Panc1 (cell line): Measurements from ENCODE around the gene TKT. TPM values are rescaled to one million over a fixed set of nuclear protein-coding genes. Genes with fewer than 3 reads are reported as not detected.

Experiments
- ATAC-seq: fragments of 200-7000 bp; cut with Tn5 transposase; 2 replicates; pipeline ENCODE4 v1.9.1; 2020; ENCODE audit warnings: mild to moderate bottlenecking, moderate library complexity
- BruUV-seq: library from RNA; stranded (reverse); fragments of 400-500 nt; replicated peaks from 2 replicates; lab custom pipeline; 2021; lab: Mats Ljungman, UMichigan
- CTCF ChIA-PET: fragments of 300-600 bp; sonication (Branson Sonifier 250); formaldehyde crosslinking; loops from one replicate; lab custom pipeline; 2022; ENCODE audit warnings: antibody characterized with exemption; lab: Charles Lee
- POLR2A ChIA-PET: fragments of 300-600 bp; sonication (Branson Sonifier 250); formaldehyde crosslinking; loops from one replicate; lab custom pipeline; 2022; ENCODE audit warnings: antibody characterized with exemption; lab: Charles Lee
- DNase-seq: peaks from one replicate; pipeline ENCODE4 v3.0.0-alpha.2; 2010; ENCODE audit warnings: low read depth, low spot score
- H3K27ac ChIP-seq: 2 replicates; pipeline ENCODE4 v1.5.1; 2011; ENCODE audit warnings: mild to moderate bottlenecking, low read length, inconsistent platforms
- H3K27me3 ChIP-seq: fragments of 200-500 bp; sonication (Bioruptor generic); 2 replicates; pipeline ENCODE4 v1.6.0; 2014; ENCODE audit warnings: low read length, inconsistent platforms; ENCODE audit not compliant: control insufficient read depth, insufficient read depth
- H3K36me3 ChIP-seq: fragments of 200-500 bp; sonication (Bioruptor generic); 2 replicates; pipeline ENCODE4 v1.5.1; 2014; ENCODE audit warnings: inconsistent platforms, mild to moderate bottlenecking, low read length, moderate library complexity; ENCODE audit not compliant: control insufficient read depth, insufficient read depth
- H3K4me1 ChIP-seq: 2 replicates; pipeline ENCODE4 v1.5.1; 2011; ENCODE audit warnings: inconsistent platforms, mild to moderate bottlenecking, low read length, moderate library complexity; ENCODE audit not compliant: control insufficient read depth, insufficient read depth
- H3K4me3 ChIP-seq, 2 experiments: 2 replicates each; pipeline ENCODE4 v1.5.1; 2011 to 2012; ENCODE audit warnings: low read depth in 2 of 2, low read length in 2 of 2, mild to moderate bottlenecking in 2 of 2, inconsistent platforms in 1 of 2, moderate library complexity in 1 of 2
- H3K9me3 ChIP-seq: fragments of 200-500 bp; sonication (Bioruptor generic); 2 replicates; pipeline ENCODE4 v1.5.1; 2014; ENCODE audit warnings: low read depth, mild to moderate bottlenecking, inconsistent platforms, low read length, moderate library complexity; ENCODE audit not compliant: control insufficient read depth, insufficient read depth
- CTCF ChIP-seq: fragments of 450-650 bp; IDR thresholded peaks from 2 replicates; pipeline ENCODE4 v1.5.1; 2017; ENCODE audit warnings: mild to moderate bottlenecking
- POLR2AphosphoS5 ChIP-seq: IDR thresholded peaks from 2 replicates; pipeline ENCODE4 v1.6.1; 2012; ENCODE audit warnings: mild to moderate bottlenecking, low read depth, low read length, moderate library complexity
- SIN3A ChIP-seq: IDR thresholded peaks from 2 replicates; pipeline ENCODE4 v1.6.1; 2012; ENCODE audit warnings: low read depth, mild to moderate bottlenecking, low read length, moderate library complexity, borderline replicate concordance; ENCODE audit not compliant: insufficient read depth
- TCF7L2 ChIP-seq: IDR thresholded peaks from 2 replicates; pipeline ENCODE4 v1.6.1; 2011; ENCODE audit warnings: mild to moderate bottlenecking, low read depth, low read length, inconsistent platforms
- in situ Hi-C: cut with HindIII; loops from 2 replicates; pipeline ENCODE4 v1.10.0; 2016; ENCODE audit warnings: low sequenced_read_pairs, low pct_unique_long_range_greater_than_20kb
- intact Hi-C: fragments of 100-400 bp; cut with micrococcal nuclease; formaldehyde crosslinking; loops from one replicate; pipeline ENCODE4 v1.10.0; 2022; ENCODE audit not compliant: unreplicated experiment
- total RNA-seq: library from RNA; stranded (reverse); gene quantifications from one replicate; pipeline ENCODE4 v1.2.1, GENCODE V29; 2021; ENCODE audit not compliant: unreplicated experiment
- TF ChIP-seq, protein P1 (sequence below), 2 experiments: IDR thresholded peaks; 2 replicates each; pipeline ENCODE4 v1.6.1; 2011 to 2012; ENCODE audit warnings: low read depth in 2 of 2, control low read depth in 1 of 2, low read length in 1 of 2, mild to moderate bottlenecking in 1 of 2, moderate library complexity in 1 of 2; ENCODE audit not compliant: insufficient read depth in 1 of 2

Gene TKT
- total RNA-seq, 1 experiment from 2014 or later = 338 TPM

GRCh38 chr3:53217175-53217574 is 38.6 kb downstream of the TKT start:
- H3K9me3 ChIP-seq = no peaks in the 10 kb centered on the region
- H3K4me3 ChIP-seq = no peak overlapping the region
- ATAC-seq = no peak
- in situ Hi-C loops (no loop called here), intact Hi-C loops (no loop called here)
- CTCF ChIA-PET = no interaction called here
- no peaks in the 10 kb centered on the region for H3K36me3 ChIP-seq
- BruUV-seq = no TSS peak
- no peaks in the 10 kb centered on the region for H3K27me3 ChIP-seq
- POLR2A ChIA-PET = no interaction called here
- TF ChIP-seq CTCF = no peak
- H3K27ac ChIP-seq = no peak overlapping the region
- H3K4me1 ChIP-seq = no peaks in the 10 kb centered on the region
- DNase-seq = no peak

DNA sequence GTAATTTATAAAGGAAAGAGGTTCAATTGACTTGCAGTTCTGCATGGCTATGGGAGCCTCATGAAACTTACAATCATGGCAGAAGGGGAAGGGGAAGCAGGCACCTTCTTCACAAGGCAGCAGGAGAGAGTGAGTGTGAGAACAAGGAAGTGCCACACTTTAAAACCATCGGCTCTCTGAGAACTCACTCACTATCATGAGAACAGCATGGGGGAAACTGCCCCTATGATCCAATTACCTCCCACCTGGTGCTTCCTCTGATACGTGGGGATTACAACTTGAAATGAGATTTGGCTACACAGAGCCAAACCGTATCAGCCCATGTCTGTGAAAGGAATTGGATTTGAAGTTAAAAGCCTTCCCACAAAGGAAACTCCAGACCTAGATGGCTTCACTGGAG is 39.1 kb downstream of the TKT start:
- Histone ChIP-seq H3K4me3 (no peak overlapping the region), H3K36me3 (no peaks in the 10 kb centered on the region), H3K27me3 (no peaks in the 10 kb centered on the region), H3K27ac (no peak overlapping the region), H3K4me1 (no peaks in the 10 kb centered on the region), H3K9me3 (no peaks in the 10 kb centered on the region)
- POLR2A ChIA-PET = no interaction called here
- intact Hi-C loops = no loop called here
- in situ Hi-C loops = no loop called here
- no peak for ATAC-seq
- no TSS peak for BruUV-seq
- DNase-seq = no peak
- CTCF ChIA-PET = no interaction called here
- TF ChIP-seq SIN3A (no peak), CTCF (no peak), POLR2AphosphoS5 (no peak), TCF7L2 (no peak)
- TF ChIP-seq, protein P1, sequence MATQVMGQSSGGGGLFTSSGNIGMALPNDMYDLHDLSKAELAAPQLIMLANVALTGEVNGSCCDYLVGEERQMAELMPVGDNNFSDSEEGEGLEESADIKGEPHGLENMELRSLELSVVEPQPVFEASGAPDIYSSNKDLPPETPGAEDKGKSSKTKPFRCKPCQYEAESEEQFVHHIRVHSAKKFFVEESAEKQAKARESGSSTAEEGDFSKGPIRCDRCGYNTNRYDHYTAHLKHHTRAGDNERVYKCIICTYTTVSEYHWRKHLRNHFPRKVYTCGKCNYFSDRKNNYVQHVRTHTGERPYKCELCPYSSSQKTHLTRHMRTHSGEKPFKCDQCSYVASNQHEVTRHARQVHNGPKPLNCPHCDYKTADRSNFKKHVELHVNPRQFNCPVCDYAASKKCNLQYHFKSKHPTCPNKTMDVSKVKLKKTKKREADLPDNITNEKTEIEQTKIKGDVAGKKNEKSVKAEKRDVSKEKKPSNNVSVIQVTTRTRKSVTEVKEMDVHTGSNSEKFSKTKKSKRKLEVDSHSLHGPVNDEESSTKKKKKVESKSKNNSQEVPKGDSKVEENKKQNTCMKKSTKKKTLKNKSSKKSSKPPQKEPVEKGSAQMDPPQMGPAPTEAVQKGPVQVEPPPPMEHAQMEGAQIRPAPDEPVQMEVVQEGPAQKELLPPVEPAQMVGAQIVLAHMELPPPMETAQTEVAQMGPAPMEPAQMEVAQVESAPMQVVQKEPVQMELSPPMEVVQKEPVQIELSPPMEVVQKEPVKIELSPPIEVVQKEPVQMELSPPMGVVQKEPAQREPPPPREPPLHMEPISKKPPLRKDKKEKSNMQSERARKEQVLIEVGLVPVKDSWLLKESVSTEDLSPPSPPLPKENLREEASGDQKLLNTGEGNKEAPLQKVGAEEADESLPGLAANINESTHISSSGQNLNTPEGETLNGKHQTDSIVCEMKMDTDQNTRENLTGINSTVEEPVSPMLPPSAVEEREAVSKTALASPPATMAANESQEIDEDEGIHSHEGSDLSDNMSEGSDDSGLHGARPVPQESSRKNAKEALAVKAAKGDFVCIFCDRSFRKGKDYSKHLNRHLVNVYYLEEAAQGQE (IDR thresholded peaks at IDR 0.05; ENCODE audit: insufficient read depth in 1 of 2, low read depth in 2 of 2, low read length in 1 of 2) = no peak

DNA sequence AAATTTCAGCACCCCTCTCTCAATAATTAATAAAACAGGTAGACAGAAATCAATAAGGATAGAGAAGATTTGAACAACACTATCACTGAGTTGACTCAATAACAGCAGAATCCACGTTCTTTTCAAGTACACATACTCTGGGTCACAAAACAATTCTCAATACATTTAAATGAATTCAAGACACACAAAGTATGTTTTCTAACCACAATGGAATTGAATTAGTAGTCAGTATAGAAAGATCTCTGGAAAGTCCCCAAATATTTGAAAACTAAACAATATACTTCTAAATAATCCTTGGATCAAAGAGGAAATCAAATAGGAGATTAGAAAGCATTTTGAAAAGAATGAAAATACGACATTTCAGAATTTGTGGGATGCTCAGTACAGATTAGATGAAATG is 40.0 kb downstream of the TKT start:
- Histone ChIP-seq H3K9me3 (no peaks in the 10 kb centered on the region), H3K4me3 (no peak overlapping the region), H3K4me1 (no peaks in the 10 kb centered on the region), H3K27me3 (no peaks in the 10 kb centered on the region), H3K27ac (no peak overlapping the region), H3K36me3 (no peaks in the 10 kb centered on the region)
- intact Hi-C loops = no loop called here
- ATAC-seq (no peak), DNase-seq (no peak)
- BruUV-seq = no TSS peak
- in situ Hi-C loops = no loop called here
- POLR2A ChIA-PET = no interaction called here
- no peak for TF ChIP-seq POLR2AphosphoS5
- no peak for TF ChIP-seq CTCF
- TF ChIP-seq, protein P1 (IDR thresholded peaks at IDR 0.05; ENCODE audit: insufficient read depth in 1 of 2, low read depth in 2 of 2, low read length in 1 of 2) = no peak
- TF ChIP-seq TCF7L2 = no peak
- CTCF ChIA-PET = no interaction called here
